NCI-H526 treated with DMSO at 0.1 percent for 48 hours (cell line): ENCODE measurements around the gene PSD.
"Not testable (repeated sequence)": the region's sequence is repeated elsewhere in the genome, so short reads cannot be mapped to it uniquely, and the experiment has no call there.

Source experiments
- DNase-seq: peaks from one replicate; lab custom pipeline; 2025; lab: John Stamatoyannopoulos, UW

The PSD gene

GRCh38 chr10:102418622-102419268, at the start of gene PSD:
Gene PSD (minus strand): TSS chr10:102418785. CDS start chr10:102417038, 1,747 bp downstream.
- DNase-seq = peak; percentile 14

- DNase-seq = no peak
These were observed 49.4 kb upstream of the PSD start for GRCh38 chr10:102467971-102468438.

- DNase-seq = no peak
These were observed 48.7 kb upstream of the PSD start for GRCh38 chr10:102467318-102467717.

GRCh38 chr10:102465466-102465865, 46.9 kb upstream of the PSD start:
- DNase-seq = no peak

GRCh38 chr10:102463983-102464382, 45.4 kb upstream of the PSD start:
- no peak for DNase-seq

GRCh38 chr10:102462512-102463054, 44.0 kb upstream of the PSD start:
- no peak for DNase-seq

- DNase-seq = peak; percentile 64
These were observed 42.8 kb upstream of the PSD start for GRCh38 chr10:102461187-102462054.

- DNase-seq = no peak
These were observed 42.2 kb upstream of the PSD start for GRCh38 chr10:102460836-102461186.

- no peak for DNase-seq
These were observed 40.1 kb upstream of the PSD start for GRCh38 chr10:102458656-102459055.

GRCh38 chr10:102457591-102458150, 39.1 kb upstream of the PSD start:
- DNase-seq = no peak

- DNase-seq = no peak
These were observed 37.4 kb upstream of the PSD start for GRCh38 chr10:102455893-102456471.

- DNase-seq = not testable (repeated sequence)
These were observed 36.3 kb upstream of the PSD start for GRCh38 chr10:102454662-102455487.

GRCh38 chr10:102453502-102453901, 34.9 kb upstream of the PSD start:
- DNase-seq = no peak

- DNase-seq = no peak
These were observed 34.2 kb upstream of the PSD start for GRCh38 chr10:102452672-102453340.

GRCh38 chr10:102451105-102451969, 32.8 kb upstream of the PSD start, which contains the start of gene C10orf95:
Gene C10orf95 (minus strand): TSS chr10:102451543. CDS start chr10:102451093, 450 bp downstream.
- no peak for DNase-seq

- peak; percentile 67 for DNase-seq
These were observed 32.0 kb upstream of the PSD start for GRCh38 chr10:102450374-102451104.

- DNase-seq = no peak
These were observed 31.5 kb upstream of the PSD start for GRCh38 chr10:102450124-102450373.

GRCh38 chr10:102449321-102450123, 30.9 kb upstream of the PSD start:
- DNase-seq = peak; percentile 42
